Neural cell (in vitro differentiated cells): ENCODE measurements around the gene FAR2. TPM values are rescaled to one million over a fixed set of nuclear protein-coding genes. Genes with fewer than 3 reads are reported as not detected.

ENCODE experiments used
- H2AFZ ChIP-seq: fragments of 200-600, 300-800 bp; sonication (generic), shearing (Covaris generic); 2 replicates; pipeline ENCODE4 v1.6.0; 2014; ENCODE audit warnings: low read depth, mild to moderate bottlenecking, antibody characterized with exemption, low read length, moderate library complexity
- H3F3A ChIP-seq: fragments of 200-600 bp; shearing (Covaris generic); 2 replicates; pipeline ENCODE4 v1.6.1; 2016; ENCODE audit warnings: mild to moderate bottlenecking, moderate library complexity, mixed read lengths, antibody characterized with exemption, low read length; ENCODE audit not compliant: insufficient read depth, poor library complexity, severe bottlenecking
- H3K27ac ChIP-seq: fragments of 200-600, 300-800 bp; sonication (generic), shearing (Covaris generic); 2 replicates; pipeline ENCODE4 v1.5.1; 2014; ENCODE audit warnings: mild to moderate bottlenecking, low read length, moderate library complexity
- H3K27me3 ChIP-seq: fragments of 300-800, 200-600 bp; sonication (generic), shearing (Covaris generic); 2 replicates; pipeline ENCODE4 v1.6.0; 2014; ENCODE audit warnings: mild to moderate bottlenecking, low read depth, low read length, moderate library complexity; ENCODE audit not compliant: insufficient read depth
- H3K36me3 ChIP-seq: fragments of 300-800, 200-600 bp; sonication (generic), shearing (Covaris generic); 2 replicates; pipeline ENCODE4 v1.5.1; 2014; ENCODE audit warnings: mild to moderate bottlenecking, antibody characterized with exemption, low read length, moderate library complexity; ENCODE audit not compliant: insufficient read depth
- H3K4me2 ChIP-seq: fragments of 300-800, 200-600 bp; sonication (generic), shearing (Covaris generic); 2 replicates; pipeline ENCODE4 v1.6.0; 2014; ENCODE audit warnings: mild to moderate bottlenecking, low read length
- H3K4me3 ChIP-seq: fragments of 300-800, 200-600 bp; sonication (generic), shearing (Covaris generic); 2 replicates; pipeline ENCODE4 v1.5.1; 2014; ENCODE audit warnings: mild to moderate bottlenecking, low read length, moderate library complexity
- H3K79me2 ChIP-seq: fragments of 200-600 bp; shearing (Covaris generic); replicated peaks from 2 replicates; pipeline ENCODE4 v1.6.0; 2014; ENCODE audit warnings: mild to moderate bottlenecking, low read length, moderate library complexity; ENCODE audit not compliant: insufficient read depth
- H3K9ac ChIP-seq: fragments of 300-800, 200-600 bp; sonication (generic), shearing (Covaris generic); 2 replicates; pipeline ENCODE4 v1.6.1; 2016; ENCODE audit warnings: mild to moderate bottlenecking, low read length, mixed read lengths
- H3K9me2 ChIP-seq: fragments of 200-600 bp; shearing (Covaris generic); 2 replicates; pipeline ENCODE4 v1.6.1; 2016; ENCODE audit warnings: mild to moderate bottlenecking, low read length, mixed read lengths; ENCODE audit not compliant: insufficient read depth
- H3K9me3 ChIP-seq: fragments of 200-600, 300-800 bp; sonication (generic), shearing (Covaris generic); 2 replicates; pipeline ENCODE4 v1.6.1; 2016; ENCODE audit warnings: mild to moderate bottlenecking, mixed run types, low read length, moderate library complexity, mixed read lengths
- H4K20me1 ChIP-seq: fragments of 200-600 bp; shearing (Covaris generic); 2 replicates; pipeline ENCODE4 v1.6.1; 2016; ENCODE audit warnings: mild to moderate bottlenecking, mixed run types; ENCODE audit not compliant: insufficient read depth
- EP300 ChIP-seq: fragments of 450-650 bp; conservative IDR thresholded peaks from 2 replicates; pipeline ENCODE4 v1.6.1; 2014; ENCODE audit warnings: antibody characterized with exemption, mild to moderate bottlenecking, moderate library complexity; ENCODE audit not compliant: poor library complexity, severe bottlenecking
- EZH2 ChIP-seq: fragments of 200-600, 300-800 bp; shearing (Covaris generic), sonication (generic); IDR thresholded peaks from 2 replicates; pipeline ENCODE4 v1.6.1; 2014; ENCODE audit warnings: antibody characterized with exemption, low read length, borderline replicate concordance, mild to moderate bottlenecking; ENCODE audit not compliant: insufficient read depth, poor library complexity, severe bottlenecking
- MXI1 ChIP-seq: fragments of 450-650 bp; conservative IDR thresholded peaks from 2 replicates; pipeline ENCODE4 v1.6.1; 2014; ENCODE audit warnings: antibody characterized with exemption, mild to moderate bottlenecking; ENCODE audit not compliant: poor library complexity, severe bottlenecking
- POLR2AphosphoS5 ChIP-seq: IDR thresholded peaks from 2 replicates; pipeline ENCODE4 v1.6.1; 2012
- RAD21 ChIP-seq: fragments of 450-650 bp; conservative IDR thresholded peaks from 2 replicates; pipeline ENCODE4 v1.6.1; 2014; ENCODE audit warnings: antibody characterized with exemption, mild to moderate bottlenecking, moderate library complexity
- SMC3 ChIP-seq: fragments of 450-650 bp; conservative IDR thresholded peaks from 2 replicates; pipeline ENCODE4 v1.6.1; 2014; ENCODE audit warnings: antibody characterized with exemption, mild to moderate bottlenecking, moderate library complexity; ENCODE audit not compliant: poor library complexity
- TAF1 ChIP-seq: IDR thresholded peaks from 2 replicates; pipeline ENCODE4 v1.6.1; 2012; ENCODE audit warnings: low read depth
- polyA plus RNA-seq: library from polyadenylated mRNA; depleted of rRNA; stranded (reverse); fragments of >200 nt; gene quantifications from 2 replicates; pipeline ENCODE4 v1.2.3, GENCODE V29; 2014
- TF ChIP-seq, protein P1 (sequence below): IDR thresholded peaks from 2 replicates; pipeline ENCODE4 v1.6.1; 2012; ENCODE audit warnings: borderline replicate concordance
- TF ChIP-seq, protein P2 (sequence below): fragments of 450-650 bp; IDR thresholded peaks from 2 replicates; pipeline ENCODE4 v1.5.1; 2014; ENCODE audit warnings: antibody characterized with exemption, mild to moderate bottlenecking, moderate library complexity; ENCODE audit not compliant: poor library complexity, severe bottlenecking

The FAR2 gene
- polyA plus RNA-seq, 1 donor from 2014 or later: 0.99 TPM

- H3K4me3 ChIP-seq: no peak overlapping the region
- H3K9me3 ChIP-seq: no peaks in the 10 kb centered on the region
- no peaks in the 10 kb centered on the region for H4K20me1 ChIP-seq
- no peak overlapping the region for H3K4me2 ChIP-seq
- no peaks in the 10 kb centered on the region for H3F3A ChIP-seq
- H2AFZ ChIP-seq: no peak overlapping the region
- no peaks in the 10 kb centered on the region for H3K36me3 ChIP-seq
- H3K27me3 ChIP-seq: no peaks in the 10 kb centered on the region
- no peak overlapping the region for H3K27ac ChIP-seq
- peaks cover 56% of the 10 kb centered on the region for H3K79me2 ChIP-seq
- no peak overlapping the region for H3K9ac ChIP-seq
- H3K9me2 ChIP-seq: no peaks in the 10 kb centered on the region
- TF ChIP-seq POLR2AphosphoS5: no peak
- no peak for TF ChIP-seq EZH2
- TF ChIP-seq RAD21: no peak
- TF ChIP-seq, protein P1, sequence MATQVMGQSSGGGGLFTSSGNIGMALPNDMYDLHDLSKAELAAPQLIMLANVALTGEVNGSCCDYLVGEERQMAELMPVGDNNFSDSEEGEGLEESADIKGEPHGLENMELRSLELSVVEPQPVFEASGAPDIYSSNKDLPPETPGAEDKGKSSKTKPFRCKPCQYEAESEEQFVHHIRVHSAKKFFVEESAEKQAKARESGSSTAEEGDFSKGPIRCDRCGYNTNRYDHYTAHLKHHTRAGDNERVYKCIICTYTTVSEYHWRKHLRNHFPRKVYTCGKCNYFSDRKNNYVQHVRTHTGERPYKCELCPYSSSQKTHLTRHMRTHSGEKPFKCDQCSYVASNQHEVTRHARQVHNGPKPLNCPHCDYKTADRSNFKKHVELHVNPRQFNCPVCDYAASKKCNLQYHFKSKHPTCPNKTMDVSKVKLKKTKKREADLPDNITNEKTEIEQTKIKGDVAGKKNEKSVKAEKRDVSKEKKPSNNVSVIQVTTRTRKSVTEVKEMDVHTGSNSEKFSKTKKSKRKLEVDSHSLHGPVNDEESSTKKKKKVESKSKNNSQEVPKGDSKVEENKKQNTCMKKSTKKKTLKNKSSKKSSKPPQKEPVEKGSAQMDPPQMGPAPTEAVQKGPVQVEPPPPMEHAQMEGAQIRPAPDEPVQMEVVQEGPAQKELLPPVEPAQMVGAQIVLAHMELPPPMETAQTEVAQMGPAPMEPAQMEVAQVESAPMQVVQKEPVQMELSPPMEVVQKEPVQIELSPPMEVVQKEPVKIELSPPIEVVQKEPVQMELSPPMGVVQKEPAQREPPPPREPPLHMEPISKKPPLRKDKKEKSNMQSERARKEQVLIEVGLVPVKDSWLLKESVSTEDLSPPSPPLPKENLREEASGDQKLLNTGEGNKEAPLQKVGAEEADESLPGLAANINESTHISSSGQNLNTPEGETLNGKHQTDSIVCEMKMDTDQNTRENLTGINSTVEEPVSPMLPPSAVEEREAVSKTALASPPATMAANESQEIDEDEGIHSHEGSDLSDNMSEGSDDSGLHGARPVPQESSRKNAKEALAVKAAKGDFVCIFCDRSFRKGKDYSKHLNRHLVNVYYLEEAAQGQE: no peak
- no peak for TF ChIP-seq EP300
These were observed 225.8 kb downstream of the FAR2 start for GRCh38 chr12:29374913-29375312.

DNA sequence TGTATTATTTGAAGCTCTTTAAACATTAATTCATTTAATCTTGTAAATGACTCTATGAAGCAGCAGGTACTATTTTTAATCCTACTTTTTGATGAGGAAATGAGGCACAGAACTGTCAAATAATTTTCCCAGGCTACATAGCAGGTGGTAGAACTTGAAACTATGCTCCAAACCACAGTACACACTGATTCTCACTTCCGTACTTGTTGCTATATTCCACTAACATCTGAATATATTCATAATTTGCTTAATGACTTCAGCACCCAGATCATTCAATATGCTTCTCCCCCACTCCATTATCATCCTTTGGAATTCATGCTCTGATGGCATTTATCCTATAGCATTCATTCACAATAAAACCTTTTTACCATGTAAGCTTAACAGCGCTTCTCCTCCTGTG is 227.0 kb downstream of the FAR2 start:
- no peaks in the 10 kb centered on the region for H4K20me1 ChIP-seq
- H3K9ac ChIP-seq: no peak overlapping the region
- H2AFZ ChIP-seq: no peak overlapping the region
- no peaks in the 10 kb centered on the region for H3K9me3 ChIP-seq
- TF ChIP-seq EP300 (no peak), POLR2AphosphoS5 (no peak), MXI1 (no peak), RAD21 (no peak), TAF1 (no peak), EZH2 (no peak), SMC3 (no peak)
- TF ChIP-seq, protein P2, sequence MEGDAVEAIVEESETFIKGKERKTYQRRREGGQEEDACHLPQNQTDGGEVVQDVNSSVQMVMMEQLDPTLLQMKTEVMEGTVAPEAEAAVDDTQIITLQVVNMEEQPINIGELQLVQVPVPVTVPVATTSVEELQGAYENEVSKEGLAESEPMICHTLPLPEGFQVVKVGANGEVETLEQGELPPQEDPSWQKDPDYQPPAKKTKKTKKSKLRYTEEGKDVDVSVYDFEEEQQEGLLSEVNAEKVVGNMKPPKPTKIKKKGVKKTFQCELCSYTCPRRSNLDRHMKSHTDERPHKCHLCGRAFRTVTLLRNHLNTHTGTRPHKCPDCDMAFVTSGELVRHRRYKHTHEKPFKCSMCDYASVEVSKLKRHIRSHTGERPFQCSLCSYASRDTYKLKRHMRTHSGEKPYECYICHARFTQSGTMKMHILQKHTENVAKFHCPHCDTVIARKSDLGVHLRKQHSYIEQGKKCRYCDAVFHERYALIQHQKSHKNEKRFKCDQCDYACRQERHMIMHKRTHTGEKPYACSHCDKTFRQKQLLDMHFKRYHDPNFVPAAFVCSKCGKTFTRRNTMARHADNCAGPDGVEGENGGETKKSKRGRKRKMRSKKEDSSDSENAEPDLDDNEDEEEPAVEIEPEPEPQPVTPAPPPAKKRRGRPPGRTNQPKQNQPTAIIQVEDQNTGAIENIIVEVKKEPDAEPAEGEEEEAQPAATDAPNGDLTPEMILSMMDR: no peak
- TF ChIP-seq, protein P1: no peak
- H3K4me3 ChIP-seq: no peak overlapping the region
- no peak overlapping the region for H3K4me2 ChIP-seq
- H3K27ac ChIP-seq: no peak overlapping the region
- no peaks in the 10 kb centered on the region for H3K9me2 ChIP-seq
- peaks cover 59% of the 10 kb centered on the region for H3K79me2 ChIP-seq
- H3K36me3 ChIP-seq: no peaks in the 10 kb centered on the region
- H3K27me3 ChIP-seq: no peaks in the 10 kb centered on the region
- H3F3A ChIP-seq: no peaks in the 10 kb centered on the region
